RCC 7860 (cell line): ENCODE measurements around the gene LDB1.
A peak's percentile ranks its signal among the peaks of the same experiment; 100 is the strongest.

Experiments used
- DNase-seq: peaks from one replicate; pipeline ENCODE4 v3.0.0-alpha.2; 2015; ENCODE audit warnings: low spot score
- FAIRE-seq: peaks from 2 replicates; lab custom pipeline; 2012; peaks lifted over from hg19 to GRCh38; lab: Jason Lieb, UNC

LDB1 gene

GRCh38 chr10:102066399-102067088, 53.6 kb downstream of the LDB1 start:
- FAIRE-seq (no peak), DNase-seq (no peak)

DNA sequence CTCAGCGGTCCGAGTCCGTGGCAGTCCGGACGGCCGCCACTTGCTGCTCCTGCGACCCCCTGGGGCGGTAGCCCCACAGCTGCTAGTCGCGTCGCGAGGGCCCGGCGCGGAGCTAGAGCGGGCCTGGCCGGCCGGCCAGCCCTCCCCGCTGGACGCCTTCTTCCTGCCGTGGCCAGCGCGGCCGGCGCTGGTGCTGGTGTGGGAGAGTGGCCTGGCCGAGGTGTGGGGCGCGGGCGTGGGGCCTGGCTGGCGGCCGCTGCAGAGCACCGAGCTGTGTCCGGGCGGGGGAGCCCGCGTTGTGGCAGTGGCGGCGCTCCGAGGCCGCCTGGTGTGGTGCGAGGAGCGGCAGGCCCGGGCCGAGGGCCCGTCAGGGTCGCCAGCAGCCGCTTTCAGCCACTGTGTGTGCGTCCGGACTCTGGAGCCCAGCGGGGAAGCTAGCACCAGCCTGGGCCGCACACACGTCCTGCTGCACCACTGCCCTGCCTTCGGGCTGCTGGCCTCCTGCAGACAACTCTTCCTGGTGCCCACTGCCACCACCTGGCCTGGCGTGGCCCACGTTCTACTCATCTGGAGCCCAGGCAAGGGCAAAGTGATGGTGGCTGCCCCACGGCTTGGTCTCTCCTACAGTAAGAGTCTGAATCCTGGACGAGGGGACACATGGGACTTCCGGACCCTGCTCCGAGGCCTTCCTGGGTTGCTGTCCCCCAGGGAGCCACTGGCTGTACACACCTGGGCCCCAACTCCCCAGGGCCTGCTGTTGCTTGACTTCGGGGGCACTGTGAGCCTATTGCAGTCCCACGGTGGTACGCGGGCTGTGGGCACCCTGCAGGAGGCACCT, 54.4 kb downstream of the LDB1 start:
- FAIRE-seq = no peak
- no peak for DNase-seq

GRCh38 chr10:102064868-102065560, 55.2 kb downstream of the LDB1 start, which contains the start of gene HPS6:
Gene HPS6 (plus strand): TSS chr10:102065349. CDS start chr10:102065475, 126 bp downstream.
- FAIRE-seq = no peak

DNA sequence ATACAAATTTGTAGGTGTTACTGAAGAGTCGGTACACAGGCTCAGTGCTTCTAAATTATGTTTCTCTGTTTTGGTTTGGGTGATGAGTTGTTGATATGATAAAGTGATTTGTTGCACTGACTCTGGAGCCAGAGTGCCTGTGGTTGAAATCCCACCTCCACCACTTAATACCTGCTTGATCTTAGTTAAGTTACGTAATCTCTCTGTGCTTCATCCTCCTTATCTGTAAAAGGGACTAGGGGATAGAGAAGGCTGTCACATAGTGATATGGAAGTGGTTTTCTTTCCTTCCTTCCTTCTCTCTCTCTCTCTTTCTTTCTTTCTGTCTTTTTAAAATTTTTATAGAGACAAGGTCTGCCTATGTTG, 55.7 kb downstream of the LDB1 start:
- FAIRE-seq = no peak
- DNase-seq = no peak

More at GRCh38 chr10:102064868-102065560, 55.2 kb downstream of the LDB1 start, which contains the start of gene HPS6:
- peak; percentile 80 for DNase-seq

- DNase-seq = no peak
Measured at GRCh38 chr10:102059987-102060386, 60.2 kb downstream of the LDB1 start.

More at GRCh38 chr10:102059987-102060386, 60.2 kb downstream of the LDB1 start:
- FAIRE-seq = no peak
